HFFc6 (cell line): ENCODE measurements around the gene DGKH. TPM values are rescaled to one million over a fixed set of nuclear protein-coding genes. Genes with fewer than 3 reads are reported as not detected.

Experiments
- DNase-seq: peaks from one replicate; pipeline ENCODE4 v3.0.0-alpha.2; 2018
- H3K27ac Mint-ChIP-seq: 2 replicates; pipeline ENCODE4 v1.8.0; 2020; ENCODE audit warnings: mild to moderate bottlenecking, mixed read lengths
- H3K27me3 Mint-ChIP-seq: 2 replicates; pipeline ENCODE4 v1.8.0; 2021; ENCODE audit warnings: mild to moderate bottlenecking, moderate library complexity, mixed read lengths; ENCODE audit not compliant: insufficient read depth
- H3K36me3 Mint-ChIP-seq: 2 replicates; pipeline ENCODE4 v1.8.0; 2021; ENCODE audit warnings: low read depth, mixed read lengths
- H3K4me1 Mint-ChIP-seq: 2 replicates; pipeline ENCODE4 v1.8.0; 2020; ENCODE audit warnings: low read depth, mixed read lengths
- H3K4me3 Mint-ChIP-seq: 2 replicates; pipeline ENCODE4 v1.8.0; 2020; ENCODE audit warnings: mild to moderate bottlenecking, moderate library complexity, mixed read lengths
- H3K9me3 Mint-ChIP-seq: 2 replicates; pipeline ENCODE4 v1.8.0; 2020; ENCODE audit warnings: mild to moderate bottlenecking, mixed read lengths
- CTCF ChIP-seq: fragments of 200-600 bp; sonication (generic); IDR thresholded peaks from 2 replicates; pipeline ENCODE4 v1.5.0; 2021; ENCODE audit warnings: antibody characterized with exemption, mild to moderate bottlenecking
- total RNA-seq, 6 experiments: library from RNA; stranded (reverse); fragmentation: NEBNext Ultra II Directional; extraction: Animal tissue kit (Norgen Biotek cat#: 25700); gene quantifications; 2 replicates in 1 of 6; 3 replicates in 5 of 6; pipeline ENCODE4 v1.2.3, GENCODE V29; 2021

DGKH gene
- total RNA-seq, 6 experiments from 2014 or later, result 6.9 to 8.7 (median 7.8) TPM

GRCh38 chr13:42246541-42246940 lies 198.1 kb downstream of the DGKH start:
- DNase-seq, result no peak
- Mint-ChIP-seq H3K9me3 (no peaks in the 10 kb centered on the region), H3K27ac (no peak overlapping the region), H3K36me3 (no peaks in the 10 kb centered on the region), H3K4me3 (no peak overlapping the region), H3K27me3 (peaks cover 4% of the 10 kb centered on the region), H3K4me1 (peaks cover 10% of the 10 kb centered on the region; the same call in 1 of the 2 replicates)
- TF ChIP-seq CTCF, result no peak

- DNase-seq, result peak; percentile 21
- Mint-ChIP-seq H3K9me3 (no peaks in the 10 kb centered on the region), H3K27ac (no peak overlapping the region), H3K36me3 (no peaks in the 10 kb centered on the region), H3K27me3 (peaks cover 6% of the 10 kb centered on the region), H3K4me3 (no peak overlapping the region), H3K4me1 (peaks cover 10% of the 10 kb centered on the region; the same call in 1 of the 2 replicates)
- no peak for TF ChIP-seq CTCF
These were observed 199.4 kb downstream of the DGKH start for GRCh38 chr13:42247883-42248282.

- Mint-ChIP-seq H3K27me3 (peaks cover 10% of the 10 kb centered on the region; the same call in 1 of the 2 replicates), H3K9me3 (no peaks in the 10 kb centered on the region), H3K27ac (no peak overlapping the region), H3K4me1 (no peaks in the 10 kb centered on the region), H3K4me3 (no peak overlapping the region), H3K36me3 (no peaks in the 10 kb centered on the region)
- no peak for DNase-seq
- no peak for TF ChIP-seq CTCF
These were observed 207.4 kb downstream of the DGKH start for GRCh38 chr13:42255886-42256285.

GRCh38 chr13:42258747-42259146 lies 210.3 kb downstream of the DGKH start:
- no peaks in the 10 kb centered on the region for H3K4me1 Mint-ChIP-seq
- no peak overlapping the region for H3K27ac Mint-ChIP-seq
- no peak overlapping the region for H3K4me3 Mint-ChIP-seq
- H3K27me3 Mint-ChIP-seq, result peaks cover 10% of the 10 kb centered on the region; the same call in 1 of the 2 replicates
- H3K9me3 Mint-ChIP-seq, result no peaks in the 10 kb centered on the region
- no peaks in the 10 kb centered on the region for H3K36me3 Mint-ChIP-seq
- DNase-seq, result no peak
- TF ChIP-seq CTCF, result no peak

GRCh38 chr13:42259515-42259914 lies 211.1 kb downstream of the DGKH start:
- H3K36me3 Mint-ChIP-seq, result no peaks in the 10 kb centered on the region
- no peak overlapping the region for H3K4me3 Mint-ChIP-seq
- H3K4me1 Mint-ChIP-seq, result no peaks in the 10 kb centered on the region
- no peak for TF ChIP-seq CTCF
- H3K9me3 Mint-ChIP-seq, result no peaks in the 10 kb centered on the region
- DNase-seq, result no peak
- peaks cover 10% of the 10 kb centered on the region; the same call in 1 of the 2 replicates for H3K27me3 Mint-ChIP-seq
- no peak overlapping the region for H3K27ac Mint-ChIP-seq
